IMR-90 (cell line): ENCODE measurements around the gene ALKBH7.

Experiments
- CTCF ChIP-seq: conservative IDR thresholded peaks from 2 replicates; pipeline ENCODE4 v1.5.1; 2012; ENCODE audit warnings: mild to moderate bottlenecking, low read depth, low read length, improper control_type of control experiment
- FOS ChIP-seq: fragments of 150-350 bp; IDR thresholded peaks from 2 replicates; pipeline ENCODE4 v1.6.1; 2016; ENCODE audit warnings: low read depth, low read length
- POLR2A ChIP-seq: IDR thresholded peaks from 2 replicates; pipeline ENCODE4 v1.6.1; 2012; ENCODE audit warnings: mild to moderate bottlenecking, low read depth, low read length
- RAD21 ChIP-seq: IDR thresholded peaks from 2 replicates; pipeline ENCODE4 v1.6.1; 2012; ENCODE audit warnings: low read length, improper control_type of control experiment
- RFX5 ChIP-seq: IDR thresholded peaks from 2 replicates; pipeline ENCODE4 v1.8.0; 2012; ENCODE audit warnings: low read depth, mild to moderate bottlenecking, low read length, moderate library complexity

DNA sequence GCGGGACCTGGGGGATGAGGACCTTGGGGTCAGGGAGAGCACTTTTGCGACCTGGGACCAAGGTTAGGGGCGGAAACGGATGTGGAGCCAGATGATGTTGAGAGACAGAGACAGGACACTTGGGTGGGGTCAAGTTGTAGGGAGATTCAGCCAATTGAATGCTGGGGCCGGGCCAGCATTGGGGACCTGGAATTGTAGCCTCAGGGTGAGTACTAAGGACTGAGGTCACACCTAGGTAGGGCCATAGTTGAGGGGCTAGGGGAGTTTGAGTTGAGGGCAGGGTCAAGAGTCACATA lies 1.2 kb downstream of the ALKBH7 start:
- TF ChIP-seq CTCF (no peak), POLR2A (no peak), FOS (no peak), RFX5 (no peak), RAD21 (no peak)
